Colonic mucosa (tissue), 4 donors: ENCODE results near the gene APBB2. TPM values are rescaled to one million over a fixed set of nuclear protein-coding genes. Genes with fewer than 3 reads are reported as not detected.

ENCODE experiments used
- DNase-seq: peaks from one replicate; pipeline ENCODE4 v3.0.0-alpha.2; 2020
- H3K27ac ChIP-seq: fragments of 200-600 bp; one replicate; pipeline ENCODE4 v1.8.0; 2021
- H3K27me3 ChIP-seq: fragments of 200-600 bp; one replicate; pipeline ENCODE4 v1.8.0; 2021
- H3K36me3 ChIP-seq: fragments of 200-600 bp; one replicate; pipeline ENCODE4 v1.8.0; 2021
- H3K4me1 ChIP-seq: fragments of 200-600 bp; one replicate; pipeline ENCODE4 v1.8.0; 2021; ENCODE audit warnings: mild to moderate bottlenecking
- H3K4me3 ChIP-seq: fragments of 200-600 bp; one replicate; pipeline ENCODE4 v1.8.0; 2021
- H3K9ac ChIP-seq, 2 donors: one replicate each; pipeline ENCODE4 v1.7.0; 2013; ENCODE audit warnings: control low read depth in 2 of 2, low read depth in 2 of 2, low read length in 2 of 2
- H3K9me3 ChIP-seq: fragments of 200-600 bp; one replicate; pipeline ENCODE4 v1.8.0; 2021
- CTCF ChIP-seq: fragments of 200-600 bp; IDR thresholded peaks from one replicate; pipeline ENCODE4 v1.8.0; 2022; ENCODE audit warnings: antibody characterized with exemption, mild to moderate bottlenecking
- intact Hi-C: fragments of 100-400 bp; cut with DNase I; formaldehyde crosslinking; loops from one replicate; pipeline ENCODE4 v1.14.1; 2022
- total RNA-seq, 2 donors: library from RNA; stranded (reverse); fragmentation: NEBNext Ultra II Directional in 1 of 2; extraction: Animal tissue kit (Norgen Biotek cat#: 25700) in 1 of 2; gene quantifications; one replicate each; pipeline ENCODE4 v1.2.1, GENCODE V29; 2021
- donor health status: healthy.
- donor health status: DM: no; HTN: no; CAD: no.
- donor health status: DM: no; HTN: no; CAD: no.

APBB2 gene
- total RNA-seq, 2 donors from 2014 or later, result 22.8 to 27.5 TPM

GRCh38 chr4:41095973-41096372 is 118.4 kb downstream of the APBB2 start:
- Histone ChIP-seq H3K4me3 (no peak overlapping the region), H3K9ac (no peak overlapping the region), H3K36me3 (no peaks in the 10 kb centered on the region), H3K27me3 (no peaks in the 10 kb centered on the region), H3K9me3 (no peaks in the 10 kb centered on the region), H3K27ac (no peak overlapping the region), H3K4me1 (no peaks in the 10 kb centered on the region)
- no peak for TF ChIP-seq CTCF
- DNase-seq, result no peak
- intact Hi-C loops, result no loop called here

DNA sequence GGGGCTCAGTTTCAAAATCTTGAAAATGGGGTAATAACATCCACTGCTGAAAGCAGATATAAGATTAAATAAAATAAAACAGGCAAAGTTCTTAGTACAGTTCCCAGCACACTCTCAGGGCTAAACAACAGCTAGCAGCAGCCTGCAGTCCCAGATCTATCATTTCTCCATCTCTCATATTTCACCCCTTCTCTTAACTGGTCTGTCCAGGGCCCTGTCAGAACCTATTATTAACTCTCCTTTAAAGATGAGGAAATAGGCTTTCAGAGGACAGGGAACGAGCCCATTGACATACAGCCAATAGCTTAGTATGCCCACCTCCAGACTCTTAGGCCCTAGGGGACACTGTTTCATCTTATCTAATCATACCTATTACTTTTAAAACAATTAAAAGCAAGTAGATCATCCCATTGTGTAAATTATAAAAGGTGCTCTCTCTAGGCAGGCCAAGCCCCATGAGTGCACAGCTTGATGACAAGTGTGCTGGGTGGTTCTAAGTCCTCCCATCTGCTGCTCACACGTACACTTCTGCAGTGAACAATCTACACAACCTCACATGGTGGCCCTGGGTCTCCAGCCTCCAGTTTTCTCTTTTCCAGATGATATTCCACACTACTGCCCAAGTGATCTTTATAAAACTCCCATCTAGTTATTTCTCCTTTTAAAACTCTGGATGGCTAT is 119.0 kb downstream of the APBB2 start:
- Histone ChIP-seq H3K9me3 (no peaks in the 10 kb centered on the region), H3K27me3 (no peaks in the 10 kb centered on the region), H3K4me1 (no peaks in the 10 kb centered on the region), H3K36me3 (no peaks in the 10 kb centered on the region), H3K4me3 (no peak overlapping the region), H3K9ac (no peak overlapping the region), H3K27ac (no peak overlapping the region)
- TF ChIP-seq CTCF, result no peak
- intact Hi-C loops, result no loop called here
- DNase-seq, result no peak

- Histone ChIP-seq H3K4me1 (no peaks in the 10 kb centered on the region), H3K9me3 (no peaks in the 10 kb centered on the region), H3K9ac (no peak overlapping the region), H3K36me3 (no peaks in the 10 kb centered on the region), H3K4me3 (no peak overlapping the region), H3K27ac (no peak overlapping the region), H3K27me3 (no peaks in the 10 kb centered on the region)
- no peak for DNase-seq
- intact Hi-C loops, result no loop called here
- no peak for TF ChIP-seq CTCF
Observed at GRCh38 chr4:41092128-41092527, 122.2 kb downstream of the APBB2 start.

- Histone ChIP-seq H3K4me1 (no peaks in the 10 kb centered on the region), H3K36me3 (no peaks in the 10 kb centered on the region), H3K27me3 (no peaks in the 10 kb centered on the region), H3K9ac (no peak overlapping the region), H3K27ac (no peak overlapping the region), H3K4me3 (no peak overlapping the region), H3K9me3 (no peaks in the 10 kb centered on the region)
- no peak for DNase-seq
- intact Hi-C loops, result no loop called here
- TF ChIP-seq CTCF, result no peak
Observed at GRCh38 chr4:41081847-41082246, 132.5 kb downstream of the APBB2 start.

- Histone ChIP-seq H3K27ac (no peak overlapping the region), H3K4me3 (no peak overlapping the region), H3K9ac (no peak overlapping the region), H3K27me3 (no peaks in the 10 kb centered on the region), H3K36me3 (no peaks in the 10 kb centered on the region), H3K9me3 (no peaks in the 10 kb centered on the region), H3K4me1 (no peaks in the 10 kb centered on the region)
- DNase-seq, result no peak
- no peak for TF ChIP-seq CTCF
- intact Hi-C loops, result no loop called here
Observed at GRCh38 chr4:41080976-41081375, 133.4 kb downstream of the APBB2 start.
